NCI-H2029 treated with DMSO at 0.1 percent for 48 hours (cell line): ENCODE data around the gene KDM1B.

ENCODE experiments used
- DNase-seq: peaks from one replicate; lab custom pipeline; 2025; lab: John Stamatoyannopoulos, UW

Gene KDM1B

GRCh38 chr6:18234564-18234963 lies 79.3 kb downstream of the KDM1B start:
- no peak for DNase-seq

GRCh38 chr6:18235524-18235923 lies 80.3 kb downstream of the KDM1B start:
- DNase-seq, result no peak

GRCh38 chr6:18237167-18237566 lies 81.9 kb downstream of the KDM1B start:
- DNase-seq, result no peak

GRCh38 chr6:18240230-18240629 lies 85.0 kb downstream of the KDM1B start:
- DNase-seq, result no peak

GRCh38 chr6:18241208-18242038 lies 86.2 kb downstream of the KDM1B start:
- no peak for DNase-seq

GRCh38 chr6:18242062-18242851 lies 87.0 kb downstream of the KDM1B start:
- no peak for DNase-seq

GRCh38 chr6:18243302-18243893 lies 88.2 kb downstream of the KDM1B start:
- DNase-seq, result no peak

GRCh38 chr6:18244251-18244650 lies 89.0 kb downstream of the KDM1B start:
- DNase-seq, result no peak

- DNase-seq, result no peak
Measured at GRCh38 chr6:18245079-18245478, 89.9 kb downstream of the KDM1B start.

- no peak for DNase-seq
Measured at GRCh38 chr6:18245642-18246041, 90.4 kb downstream of the KDM1B start.

- no peak for DNase-seq
Measured at GRCh38 chr6:18246205-18246604, 91.0 kb downstream of the KDM1B start.

GRCh38 chr6:18247002-18247401 lies 91.8 kb downstream of the KDM1B start:
- DNase-seq, result no peak

GRCh38 chr6:18248698-18249097 lies 93.5 kb downstream of the KDM1B start:
- DNase-seq, result no peak

- DNase-seq, result no peak
Measured at GRCh38 chr6:18249271-18249670, 94.0 kb downstream of the KDM1B start.

GRCh38 chr6:18253635-18254034 lies 98.4 kb downstream of the KDM1B start:
- DNase-seq, result no peak

GRCh38 chr6:18254793-18255192 lies 99.6 kb downstream of the KDM1B start:
- no peak for DNase-seq

- DNase-seq, result no peak
Measured at GRCh38 chr6:18259675-18260447, 104.6 kb downstream of the KDM1B start.

GRCh38 chr6:18260448-18261106 lies 105.4 kb downstream of the KDM1B start:
- no peak for DNase-seq

- DNase-seq, result no peak
Measured at GRCh38 chr6:18261877-18262276, 106.7 kb downstream of the KDM1B start.

GRCh38 chr6:18262702-18263417 lies 107.6 kb downstream of the KDM1B start:
- DNase-seq, result peak; percentile 74
